ENCODE results near the gene BLTP3A.
"Not testable (repeated sequence)": the region's sequence is repeated elsewhere in the genome, so short reads cannot be mapped to it uniquely, and the experiment has no call there.

Gene BLTP3A

GRCh38 chr6:34793877-34794276 is 2.0 kb downstream of the BLTP3A start:
- no peak for DNase-seq

DNA sequence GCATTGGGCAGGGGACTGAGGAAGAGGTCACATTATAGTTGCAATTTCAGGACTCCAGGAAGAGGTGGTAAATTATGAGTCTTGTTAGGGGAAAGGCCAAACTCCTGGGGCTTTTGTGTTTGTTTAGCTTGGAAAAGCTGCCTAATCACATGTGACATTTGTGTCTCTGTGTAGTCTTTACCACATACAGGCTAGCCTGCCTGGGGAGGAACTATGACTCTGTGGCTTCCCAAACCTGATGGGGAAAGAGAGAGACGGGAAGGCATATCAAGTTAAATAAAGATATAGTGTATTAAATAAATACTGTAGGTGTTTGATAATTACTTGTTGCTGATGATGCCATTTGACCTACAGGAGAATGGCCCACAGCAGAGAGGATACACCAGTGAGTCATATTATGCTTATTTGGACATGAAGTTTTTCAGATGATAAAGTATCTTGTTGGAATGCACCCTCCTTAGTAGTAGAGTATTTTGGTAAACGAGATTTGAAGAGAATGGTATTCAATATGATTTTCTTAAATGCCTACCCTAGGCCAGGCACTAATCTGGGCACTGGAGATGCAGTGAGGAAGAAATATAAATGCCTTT is 4.0 kb downstream of the BLTP3A start:
- no peak for DNase-seq

DNA sequence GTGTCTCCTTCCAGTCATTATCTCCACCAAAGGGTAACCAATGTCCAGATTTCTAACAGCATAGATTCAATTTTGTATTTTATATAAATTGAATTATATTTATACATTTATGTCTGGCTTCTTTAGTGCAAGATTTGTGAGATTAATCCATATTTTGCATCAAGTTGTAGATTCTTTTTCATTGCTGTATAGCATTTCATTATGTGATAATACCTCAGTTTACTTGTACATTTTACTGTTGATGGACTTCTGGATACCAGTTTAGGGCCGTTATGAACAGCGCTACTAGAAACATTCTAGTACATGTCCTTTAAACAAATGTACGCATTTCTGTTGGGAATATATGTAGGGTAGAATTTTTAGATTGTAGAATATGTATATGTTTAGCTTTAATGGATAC is 6.2 kb downstream of the BLTP3A start:
- DNase-seq: no peak

DNA sequence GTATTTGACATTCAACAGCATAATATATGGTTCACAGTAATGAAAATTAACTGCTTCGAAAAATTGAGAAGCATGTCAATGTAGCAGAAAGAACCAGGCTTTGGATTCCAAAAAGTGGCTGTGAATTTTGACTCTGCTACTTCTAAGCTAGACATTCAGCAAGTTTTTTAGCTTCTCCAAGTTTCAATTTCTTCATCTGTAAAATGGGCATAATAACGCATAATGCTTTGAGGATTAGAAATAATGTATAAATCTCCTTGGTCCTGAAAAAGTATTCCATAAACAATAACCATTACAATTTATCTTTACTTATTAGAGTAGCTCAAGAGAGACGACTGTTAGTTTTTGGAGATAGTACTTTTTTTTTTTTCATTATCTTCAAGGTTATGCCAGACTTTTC is 7.7 kb downstream of the BLTP3A start:
- no peak for DNase-seq

GRCh38 chr6:34804543-34804942 is 12.7 kb downstream of the BLTP3A start:
- DNase-seq: no peak

GRCh38 chr6:34805074-34805473 is 13.2 kb downstream of the BLTP3A start:
- not testable (repeated sequence) for DNase-seq

- no peak for DNase-seq
Measured at GRCh38 chr6:34806738-34807453, 15.0 kb downstream of the BLTP3A start.

DNA sequence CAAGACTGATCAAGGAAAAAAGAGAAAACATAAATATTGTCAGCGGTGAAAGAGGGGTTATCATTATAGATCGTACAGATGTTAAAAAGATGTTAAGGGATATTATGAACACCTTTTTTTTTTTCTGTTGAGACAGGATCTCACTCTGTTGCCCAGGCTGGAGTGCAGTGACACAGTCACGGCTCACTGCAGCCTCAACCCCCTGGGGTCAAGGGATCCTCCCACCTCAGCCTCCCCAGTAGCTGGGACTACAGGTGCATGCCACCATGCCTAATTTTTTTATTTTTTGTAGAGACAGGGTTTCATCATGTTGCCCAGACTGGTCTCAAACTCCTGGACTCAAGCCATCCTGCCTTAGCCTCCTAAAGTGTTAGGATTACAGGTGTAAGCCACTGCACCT is 16.6 kb downstream of the BLTP3A start:
- DNase-seq: not testable (repeated sequence)

DNA sequence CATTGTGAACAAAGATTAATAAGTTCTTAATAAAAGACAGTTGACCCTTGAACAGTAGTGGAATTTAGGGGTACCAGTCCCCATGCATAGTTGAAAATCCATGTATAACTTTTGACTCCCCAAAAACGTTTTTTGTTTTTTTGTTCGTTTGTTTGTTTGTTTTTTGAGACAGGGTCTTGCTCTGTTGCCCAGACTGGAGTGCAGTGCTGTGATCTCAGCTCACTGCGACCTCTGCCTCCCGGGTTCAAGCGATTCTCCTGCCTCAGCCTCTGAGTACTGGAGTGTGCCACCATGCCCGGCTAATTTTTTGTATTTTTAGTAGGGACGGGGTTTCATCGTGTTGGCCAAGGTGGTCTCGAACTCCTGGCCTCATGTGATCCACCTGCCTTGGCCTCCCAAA is 17.5 kb downstream of the BLTP3A start:
- not testable (repeated sequence) for DNase-seq

DNA sequence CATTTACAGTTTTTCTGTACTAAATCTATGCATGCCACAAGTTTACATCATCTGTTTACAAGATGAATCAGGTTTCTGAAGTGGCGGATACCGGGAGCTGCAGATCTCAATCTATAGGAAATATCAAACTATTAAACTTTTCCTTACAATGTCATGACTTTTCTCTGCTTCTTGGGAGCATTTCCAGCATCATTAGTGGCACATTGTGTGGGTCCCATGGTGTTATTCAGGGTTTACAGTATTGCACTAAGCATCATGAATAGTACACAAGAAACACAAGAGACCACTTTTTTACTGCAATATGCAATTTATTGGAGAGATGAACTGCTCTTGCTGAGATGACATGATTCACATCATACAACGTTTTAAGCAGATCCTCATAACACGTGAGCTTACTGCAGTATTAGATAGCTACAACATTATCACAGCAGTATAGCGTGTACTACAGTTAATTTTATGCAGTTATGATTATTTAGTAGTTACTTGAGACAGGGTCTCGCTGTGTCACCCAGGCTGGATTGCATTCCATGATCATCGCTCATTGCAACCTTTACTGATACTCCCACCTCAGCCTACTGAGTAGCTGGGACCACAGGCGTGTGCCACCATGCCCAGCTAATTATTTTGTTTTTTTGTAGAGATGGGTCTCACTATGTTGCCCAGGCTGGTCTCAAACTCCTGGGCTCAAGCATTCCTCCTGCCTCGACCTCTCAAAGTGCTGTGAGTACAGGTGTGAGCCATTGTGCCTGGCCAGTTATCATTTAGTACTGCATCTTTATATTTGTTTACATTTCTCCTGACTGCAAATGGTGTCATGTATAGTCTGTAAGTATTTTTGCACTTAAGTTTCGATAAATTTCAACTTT is 18.4 kb downstream of the BLTP3A start:
- no peak for DNase-seq

GRCh38 chr6:34810936-34811632 is 19.2 kb downstream of the BLTP3A start:
- DNase-seq: no peak

- DNase-seq: no peak
Measured at GRCh38 chr6:34813028-34813713, 21.3 kb downstream of the BLTP3A start.

GRCh38 chr6:34816635-34817301 is 24.9 kb downstream of the BLTP3A start:
- DNase-seq: no peak

DNA sequence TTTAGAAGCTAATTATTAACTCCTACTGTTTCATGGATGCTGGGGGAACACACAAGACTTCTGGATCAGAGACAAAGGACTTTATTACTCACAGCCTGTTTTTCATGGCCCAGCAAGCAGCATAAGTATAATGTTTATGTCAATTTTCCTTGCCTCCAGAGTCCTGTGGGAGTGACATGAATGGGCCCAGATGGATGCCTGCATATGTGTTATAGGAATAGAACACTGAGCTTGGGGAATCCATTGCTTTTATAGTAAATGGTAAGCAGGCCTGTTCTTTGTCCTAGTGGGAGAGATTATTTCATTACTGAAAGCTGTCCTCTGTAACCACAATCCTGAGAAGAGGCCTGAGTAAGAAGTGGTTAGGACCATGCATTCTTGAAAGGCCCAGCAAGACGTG is 25.6 kb downstream of the BLTP3A start:
- DNase-seq: no peak

- not testable (repeated sequence) for DNase-seq
Measured at GRCh38 chr6:34818872-34819570, 27.1 kb downstream of the BLTP3A start.

DNA sequence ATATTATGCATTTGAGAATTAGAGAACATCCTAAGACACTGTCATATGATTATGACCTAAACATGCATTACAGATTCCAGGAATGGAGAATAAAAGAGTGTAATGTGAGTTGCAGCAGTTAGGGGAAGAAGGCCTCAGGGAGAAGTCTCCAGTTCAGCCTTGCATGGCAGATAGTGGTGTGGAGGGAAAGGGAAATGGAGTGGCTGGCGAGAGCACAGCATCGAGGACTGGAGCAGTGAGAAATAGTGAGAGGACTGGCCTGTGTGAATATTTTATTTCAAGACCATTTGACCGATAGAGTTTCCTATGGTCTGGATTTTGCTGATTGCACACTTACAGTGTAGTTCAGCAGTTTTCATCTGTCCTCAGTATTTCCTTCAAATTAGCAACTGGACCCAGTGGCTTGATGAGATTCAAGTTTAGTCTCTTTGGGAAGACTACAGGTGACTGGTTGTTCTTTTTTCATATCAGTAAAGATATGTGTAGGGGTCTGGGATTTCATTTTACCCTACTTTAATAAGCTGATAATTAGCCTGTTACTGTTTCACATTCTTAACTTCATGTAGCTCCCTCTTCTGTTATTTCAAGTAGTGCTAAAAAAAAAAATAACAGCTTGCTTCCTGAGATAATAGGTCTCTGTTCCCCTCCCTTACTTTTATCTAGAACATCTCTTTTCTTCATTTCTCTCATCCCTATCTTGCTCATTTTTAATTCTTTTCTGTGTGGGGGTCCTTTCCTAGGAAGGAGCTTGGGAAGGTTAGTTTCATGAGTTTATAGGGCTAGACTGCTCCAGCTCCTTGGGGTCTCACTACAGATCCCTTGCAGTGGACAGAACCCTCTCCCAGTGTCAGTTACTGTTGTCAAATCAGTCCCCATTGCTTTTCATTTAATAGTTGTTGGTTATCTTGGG is 27.9 kb downstream of the BLTP3A start:
- DNase-seq: no peak

GRCh38 chr6:34829137-34829536 is 37.3 kb downstream of the BLTP3A start:
- peak; percentile 31 for DNase-seq

DNA sequence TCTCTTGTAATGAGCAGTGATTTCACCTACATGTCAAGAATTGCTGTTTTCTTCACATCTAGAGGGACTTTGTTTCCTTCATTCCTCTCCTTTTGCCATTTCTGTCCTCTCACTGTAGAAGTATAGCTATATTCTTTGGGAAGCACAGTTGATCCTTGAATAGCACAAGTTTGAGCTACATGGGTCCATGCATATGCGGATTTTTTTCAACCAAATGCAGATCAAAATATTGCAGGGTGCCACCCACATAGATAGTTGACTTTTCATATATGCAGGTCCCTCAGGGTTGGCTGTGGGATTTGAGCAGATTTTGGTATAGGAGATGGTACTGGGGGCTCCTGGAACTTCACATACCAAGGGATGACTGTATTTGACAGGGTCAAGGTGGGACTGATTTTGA is 41.1 kb downstream of the BLTP3A start:
- no peak for DNase-seq

GRCh38 chr6:34834789-34835518 is 43.1 kb downstream of the BLTP3A start:
- DNase-seq: no peak

- no peak for DNase-seq
Measured at GRCh38 chr6:34836008-34836407, 44.1 kb downstream of the BLTP3A start.
